ENCODE results near the gene HOXB1.

The HOXB1 gene

GRCh38 chr17:48555258-48556228 lies 24.7 kb upstream of the HOXB1 start:
- no peak for DNase-seq (ENCODE audit: low read depth in 2 of 2, low spot score in 1 of 2)

DNA sequence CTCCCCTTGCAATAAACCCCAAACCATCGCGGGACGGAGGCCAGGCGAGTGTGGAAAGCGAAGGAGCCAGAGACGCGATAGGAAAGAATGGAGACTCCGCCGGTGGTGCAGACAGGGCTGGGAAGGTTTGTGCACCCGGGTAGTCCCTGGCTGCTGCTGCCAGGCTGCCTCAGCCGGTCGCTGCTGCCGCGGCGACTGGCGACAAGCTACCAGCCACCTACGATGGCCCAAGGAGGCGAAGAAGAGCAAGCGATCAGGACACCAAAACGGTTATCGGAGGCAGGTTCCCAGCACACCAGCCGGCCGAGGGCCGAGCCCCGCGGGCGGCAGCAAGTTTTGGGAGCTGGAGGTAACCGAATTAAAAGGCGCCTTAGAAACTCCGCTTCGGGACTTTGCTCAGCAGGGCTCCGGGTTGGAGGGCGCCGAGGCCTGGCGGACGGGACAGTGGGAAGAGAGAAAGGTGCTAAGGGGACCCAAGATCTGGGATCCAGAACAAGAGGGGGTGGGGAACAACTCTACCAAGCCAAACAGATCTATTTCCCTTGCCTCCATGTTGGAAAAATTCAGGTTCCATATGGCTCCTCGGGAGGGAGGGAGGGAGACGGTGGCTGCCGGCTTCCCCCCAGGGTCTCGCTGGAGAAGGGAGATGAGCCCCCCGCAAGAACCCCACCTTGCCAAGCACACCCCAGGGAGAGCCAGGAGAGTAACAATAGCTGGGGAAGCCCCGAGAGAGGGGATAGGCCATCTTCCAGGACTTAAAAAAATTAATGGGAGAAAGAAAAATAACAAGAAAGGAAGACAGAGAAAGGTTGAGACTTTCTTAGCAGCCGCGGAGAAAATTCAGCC lies 23.8 kb upstream of the HOXB1 start:
- no peak for DNase-seq (ENCODE audit: low read depth in 2 of 2, low spot score in 1 of 2)

DNA sequence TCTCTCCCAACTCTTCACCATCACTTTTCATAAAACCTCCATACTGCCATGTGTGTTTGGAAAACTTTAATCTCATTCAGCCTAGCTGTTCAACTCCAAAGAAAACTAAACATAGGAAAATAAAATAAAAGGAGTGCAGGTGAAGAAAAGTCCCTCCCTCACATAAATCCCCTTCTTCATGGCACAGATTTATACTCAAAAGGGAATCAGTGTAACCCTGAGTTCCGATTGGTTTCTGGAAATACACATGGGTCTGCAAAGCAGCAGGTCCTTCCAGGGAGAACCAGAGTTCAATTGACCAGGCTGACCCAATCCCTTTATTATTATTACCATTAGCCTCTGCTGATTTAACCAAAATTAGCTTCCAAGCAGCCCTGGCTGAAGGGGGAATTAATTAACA lies 23.0 kb upstream of the HOXB1 start:
- DNase-seq (ENCODE audit: low read depth in 2 of 2, low spot score in 1 of 2), result no peak

DNA sequence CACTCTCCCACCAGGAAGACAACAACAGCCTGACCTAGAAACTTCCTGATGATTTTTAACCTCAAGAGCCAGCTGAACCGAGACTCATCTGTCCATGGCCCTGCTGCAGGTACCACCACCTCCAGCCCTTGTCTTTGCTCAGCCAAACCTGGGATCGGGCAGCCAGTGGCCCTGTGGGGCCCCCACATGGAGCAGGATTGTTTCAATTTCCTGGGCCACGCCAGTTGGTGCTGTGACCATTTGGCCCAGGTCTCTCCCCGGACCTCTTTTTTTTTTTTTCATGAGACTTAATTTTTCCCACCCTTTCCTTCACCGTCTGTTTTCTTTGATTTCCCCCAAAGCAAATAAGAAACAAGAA lies 22.4 kb upstream of the HOXB1 start:
- no peak for DNase-seq (ENCODE audit: low read depth in 2 of 2, low spot score in 1 of 2)

DNA sequence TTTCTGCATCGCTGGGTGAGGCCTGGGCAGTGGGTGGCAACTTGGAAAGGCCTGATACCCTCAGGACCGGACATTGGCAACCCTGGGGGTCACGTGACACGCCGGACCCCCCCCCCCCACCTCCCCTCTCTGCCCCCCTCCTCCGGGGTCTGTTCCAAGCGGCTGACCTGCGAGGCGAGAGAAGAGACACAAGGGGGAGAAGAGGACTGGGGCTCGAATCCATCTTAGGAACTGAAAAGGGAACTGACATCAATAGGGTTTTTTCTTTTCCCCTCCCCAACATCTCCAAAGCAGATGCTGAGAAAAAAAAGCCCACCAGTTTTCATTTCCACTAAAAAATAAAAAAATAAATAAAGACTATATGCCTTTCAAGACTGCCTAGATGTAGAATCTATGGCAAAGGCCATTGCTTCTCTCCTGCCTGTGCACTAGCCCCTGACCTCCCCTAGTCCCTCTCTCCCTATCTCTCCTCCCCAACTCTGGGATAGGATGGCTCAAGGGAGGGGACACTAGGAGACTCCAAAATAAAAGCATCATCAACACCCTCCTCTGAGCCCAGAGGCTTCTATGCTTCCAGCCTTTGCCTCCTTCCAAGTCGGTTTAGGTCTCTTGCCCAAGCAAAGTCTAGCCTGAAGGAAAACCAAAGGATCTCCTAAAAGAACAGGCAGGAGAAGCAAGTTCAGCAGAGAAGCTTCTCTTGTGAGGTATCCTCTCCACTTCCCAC lies 21.8 kb upstream of the HOXB1 start:
- no peak for DNase-seq (ENCODE audit: low read depth in 2 of 2, low spot score in 1 of 2)

GRCh38 chr17:48551596-48552465 lies 21.0 kb upstream of the HOXB1 start:
- DNase-seq (ENCODE audit: low read depth in 2 of 2, low spot score in 1 of 2), result no peak

- DNase-seq (ENCODE audit: low read depth in 2 of 2, low spot score in 1 of 2), result no peak
These were observed 20.4 kb upstream of the HOXB1 start for GRCh38 chr17:48551214-48551555.

- DNase-seq (ENCODE audit: low read depth in 2 of 2, low spot score in 1 of 2), result no peak
These were observed 19.8 kb upstream of the HOXB1 start for GRCh38 chr17:48550502-48551213.

- no peak for DNase-seq (ENCODE audit: low read depth in 2 of 2, low spot score in 1 of 2)
These were observed 19.2 kb upstream of the HOXB1 start for GRCh38 chr17:48549914-48550501.

DNA sequence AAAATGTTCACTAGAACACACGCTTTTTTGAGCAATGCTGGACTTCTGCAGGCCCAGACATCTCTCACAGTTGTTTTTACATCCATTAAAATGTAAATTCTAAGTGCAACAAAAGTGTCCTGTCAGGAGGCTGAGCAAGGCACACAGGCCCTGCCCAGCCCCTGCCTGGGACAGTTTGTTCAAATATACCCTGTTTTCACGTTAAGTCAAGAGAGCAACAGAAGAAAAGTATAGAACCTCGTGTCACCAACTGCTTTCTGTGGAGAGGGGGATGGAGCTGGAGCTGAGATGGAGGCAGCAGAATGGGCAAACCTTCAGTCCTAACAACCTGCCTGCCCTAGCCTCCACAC lies 18.4 kb upstream of the HOXB1 start:
- DNase-seq (ENCODE audit: low read depth in 2 of 2, low spot score in 1 of 2), result no peak

DNA sequence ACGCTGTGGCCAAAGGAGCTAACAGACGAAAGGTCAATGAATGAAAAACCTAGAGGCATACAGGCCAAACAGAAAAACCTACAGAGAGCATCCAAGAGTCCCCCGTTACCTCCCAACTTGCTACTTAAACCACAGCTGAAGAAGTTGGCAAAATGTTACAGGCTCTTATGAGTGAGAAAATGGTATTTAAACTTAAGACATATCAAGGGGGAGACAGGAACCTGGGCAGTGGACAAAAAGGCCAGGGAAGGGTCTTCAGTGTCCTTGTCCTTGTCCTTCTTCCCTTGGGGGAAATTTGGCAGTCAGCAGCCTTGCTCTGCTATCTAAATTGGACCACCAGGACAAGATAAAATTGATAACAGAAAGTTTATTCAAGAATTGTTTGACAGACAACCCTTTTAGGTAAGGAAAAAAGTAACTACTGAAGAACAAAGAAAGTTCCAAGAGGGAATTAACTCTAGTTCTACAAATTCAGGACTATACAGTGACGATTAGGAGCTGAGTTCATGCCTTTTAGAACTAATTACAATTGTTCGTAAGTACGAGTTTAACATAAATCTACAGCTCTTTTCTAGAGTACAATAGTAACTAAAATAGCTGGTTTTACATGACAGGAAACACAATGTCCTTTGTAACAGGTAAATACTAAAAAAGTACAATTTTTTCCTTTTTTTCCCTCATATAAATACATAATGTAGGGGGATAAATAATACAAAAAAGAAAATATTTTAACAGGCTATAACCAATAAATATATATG lies 17.9 kb upstream of the HOXB1 start:
- DNase-seq (ENCODE audit: low read depth in 2 of 2, low spot score in 1 of 2), result no peak

GRCh38 chr17:48547808-48548522 lies 17.2 kb upstream of the HOXB1 start:
- DNase-seq (ENCODE audit: low read depth in 2 of 2, low spot score in 1 of 2), result no peak

DNA sequence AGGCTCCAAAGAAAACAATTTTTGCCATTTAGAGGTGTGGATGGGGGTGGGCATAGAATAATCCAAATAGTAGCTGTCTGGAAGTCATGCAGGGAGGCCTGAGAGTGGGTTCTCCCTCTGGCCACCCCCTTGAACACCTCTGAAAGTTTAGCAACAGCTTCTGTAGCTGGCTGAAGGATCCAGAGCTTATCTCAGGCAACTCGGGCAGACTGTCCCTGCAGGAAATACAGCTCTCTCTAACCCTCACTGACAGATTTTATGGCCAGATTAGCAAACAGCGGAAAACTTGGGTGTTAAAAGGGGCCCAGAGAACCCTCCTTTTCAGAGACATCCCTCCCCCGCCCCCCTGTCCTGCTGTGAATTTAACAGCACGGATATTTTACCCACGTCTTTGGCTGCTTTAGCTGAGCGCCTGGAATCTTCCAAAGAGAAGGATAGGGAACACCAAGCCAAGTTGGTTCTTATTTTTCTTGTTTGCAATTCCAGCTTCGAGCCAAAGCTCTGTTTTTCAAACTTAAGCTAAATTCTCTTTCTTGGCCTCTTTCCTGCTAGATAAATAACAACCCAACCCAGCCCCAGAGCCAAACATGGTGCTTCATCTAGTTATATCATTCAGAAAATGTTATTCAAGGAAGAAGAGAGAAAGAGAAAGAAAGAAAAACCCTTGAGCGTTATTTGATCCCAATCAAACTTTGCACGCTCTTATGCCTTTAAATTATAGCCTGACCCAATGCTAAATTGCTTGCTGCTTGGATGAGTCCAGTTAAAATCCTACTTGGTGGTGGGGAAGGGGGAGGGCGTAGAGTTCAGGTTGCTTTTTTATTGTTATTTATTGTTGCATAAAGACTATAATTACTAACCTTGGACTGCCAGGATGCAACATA lies 16.4 kb upstream of the HOXB1 start:
- no peak for DNase-seq (ENCODE audit: low read depth in 2 of 2, low spot score in 1 of 2)

GRCh38 chr17:48546137-48546923 lies 15.5 kb upstream of the HOXB1 start:
- DNase-seq (ENCODE audit: low read depth in 2 of 2, low spot score in 1 of 2), result no peak

- DNase-seq (ENCODE audit: low read depth in 2 of 2, low spot score in 1 of 2), result no peak
These were observed 14.7 kb upstream of the HOXB1 start for GRCh38 chr17:48545539-48545938.

- no peak for DNase-seq (ENCODE audit: low read depth in 2 of 2, low spot score in 1 of 2)
These were observed 14.2 kb upstream of the HOXB1 start, which contains the start of gene HOXB2 for GRCh38 chr17:48545022-48545375. HOXB2 (minus strand) TSS chr17:48545109; CDS start chr17:48544911, 198 bp downstream.

All from stimulated activated CD8-positive, alpha-beta memory T cell treated with anti-CD3 and anti-CD28 coated beads, Interleukin-4, amount 100 ng/mL, for 4 hours (primary cell).